K562 (cell line): Measurements from ENCODE around the gene FXYD4. TPM values are rescaled to one million over a fixed set of nuclear protein-coding genes. Genes with fewer than 3 reads are reported as not detected.

Source experiments
- ARID3B ChIP-seq: fragments of 250-450 bp; sonication (Bioruptor Pico); IDR thresholded peaks from 2 replicates; pipeline ENCODE4 v1.4.0; 2020; ENCODE audit warnings: borderline replicate concordance
- ELF1 ChIP-seq: fragments of 200-800 bp; sonication (Bioruptor generic); IDR thresholded peaks from 2 replicates; pipeline ENCODE4 v1.6.1; 2016; ENCODE audit warnings: missing genetic modification characterization, missing compliant biosample characterization
- HBP1 ChIP-seq: fragments of 450-650 bp; formaldehyde crosslinking; IDR thresholded peaks from 2 replicates; pipeline ENCODE4 v1.4.0; 2022; ENCODE audit warnings: missing genetic modification characterization
- HNRNPL ChIP-seq: fragments of 200-400 bp; formaldehyde crosslinking; IDR thresholded peaks from 2 replicates; pipeline ENCODE4 v1.6.1; 2017; ENCODE audit warnings: low read depth, mild to moderate bottlenecking, low read length
- KLF13 ChIP-seq: fragments of 450-650 bp; IDR thresholded peaks from 2 replicates; pipeline ENCODE4 v1.6.1; 2016; ENCODE audit warnings: missing genetic modification characterization, low read depth, mild to moderate bottlenecking, missing compliant biosample characterization, moderate library complexity, borderline replicate concordance
- NCOA6 ChIP-seq: fragments of 450-650 bp; IDR thresholded peaks from 2 replicates; pipeline ENCODE4 v1.6.1; 2017; ENCODE audit warnings: mild to moderate bottlenecking
- NFYB ChIP-seq: IDR thresholded peaks from 2 replicates; pipeline ENCODE4 v1.6.1; 2011; ENCODE audit warnings: mild to moderate bottlenecking, moderate library complexity; ENCODE audit not compliant: insufficient read length; ENCODE audit errors: extremely low read depth
- NR3C1 ChIP-seq: sonication (generic); formaldehyde crosslinking; IDR thresholded peaks from 2 replicates; pipeline ENCODE4 v1.8.1; 2022; ENCODE audit warnings: missing genetic modification reagents
- POLR2B ChIP-seq: fragments of 450-650 bp; IDR thresholded peaks from 2 replicates; pipeline ENCODE4 v1.6.1; 2018; ENCODE audit warnings: low read depth; ENCODE audit not compliant: partially characterized antibody
- SRSF9 ChIP-seq: fragments of 200-400 bp; formaldehyde crosslinking; IDR thresholded peaks from 2 replicates; pipeline ENCODE4 v1.6.1; 2017; ENCODE audit warnings: low read depth, low read length, borderline replicate concordance
- TBL1XR1 ChIP-seq, 2 experiments: IDR thresholded peaks; 2 replicates each; pipeline ENCODE4 v1.6.1; 2012; ENCODE audit warnings: improper control_type of control experiment in 2 of 2, low read length in 2 of 2, mild to moderate bottlenecking in 1 of 2
- TCF15 ChIP-seq: fragments of 250-450 bp; sonication (Bioruptor Pico); IDR thresholded peaks from 2 replicates; pipeline ENCODE4 v1.8.0; 2022; ENCODE audit warnings: moderate library complexity, mild to moderate bottlenecking, inconsistent platforms
- YBX1 ChIP-seq: fragments of 450-650 bp; IDR thresholded peaks from 2 replicates; pipeline ENCODE4 v1.7.1; 2016; ENCODE audit warnings: mild to moderate bottlenecking
- ZNF12 ChIP-seq: sonication (generic); formaldehyde crosslinking; IDR thresholded peaks from 2 replicates; pipeline ENCODE4 v1.4.0; 2020; ENCODE audit warnings: mild to moderate bottlenecking, missing genetic modification reagents
- ZNF217 ChIP-seq: sonication (generic); formaldehyde crosslinking; IDR thresholded peaks from 2 replicates; pipeline ENCODE4 v1.8.0; 2022; ENCODE audit warnings: mild to moderate bottlenecking, missing genetic modification reagents
- ZNF584 ChIP-seq: fragments of 200-800 bp; sonication (Bioruptor generic); IDR thresholded peaks from 2 replicates; pipeline ENCODE4 v1.6.1; 2016; ENCODE audit warnings: low read depth, mild to moderate bottlenecking, missing genetic modification characterization, missing compliant biosample characterization
- ZNF740 ChIP-seq, 3 experiments: fragments of 200-800 bp in 1 of 3; sonication (Bioruptor generic) in 1 of 3; sonication (generic) in 1 of 3; formaldehyde crosslinking in 1 of 3; IDR thresholded peaks; 2 replicates each; pipeline versions ENCODE4 v1.6.1 to v1.8.0; 2016 to 2022; ENCODE audit warnings: mild to moderate bottlenecking in 2 of 3, missing compliant biosample characterization in 2 of 3, missing genetic modification characterization in 2 of 3, missing genetic modification reagents in 1 of 3
- polyA plus RNA-seq, 8 experiments: library from polyadenylated mRNA; depleted of rRNA in 4 of 8; stranded (reverse) in 5 of 8; unstranded in 3 of 8; fragments of >200 nt; fragmentation: Nextera tagmentation in 2 of 8; fragmentation: Illumina TruSeq in 1 of 8; extraction: Ambion mirVana in 2 of 8; extraction: Trizol in 1 of 8; gene quantifications; 2 replicates each; pipeline versions ENCODE4 v1.2.1 to v1.2.3, GENCODE V29; 2011 to 2014; ENCODE audit warnings: inconsistent platforms in 1 of 8, missing spikeins in 1 of 8
- total RNA-seq, 7 experiments: library from RNA; depleted of rRNA in 6 of 7; stranded (reverse); fragments of >200 nt in 6 of 7; fragmentation: Illumina TruSeq in 2 of 7; extraction: Trizol in 2 of 7; gene quantifications; 2 replicates each; pipeline versions ENCODE4 v1.2.1 to v1.2.3, GENCODE V29; 2011 to 2021; ENCODE audit warnings: low replicate concordance in 1 of 7
- TF ChIP-seq, protein P1 (sequence below): fragments of 150-350 bp; conservative IDR thresholded peaks from 2 replicates; pipeline ENCODE4 v1.6.1; 2014; ENCODE audit warnings: low read length

FXYD4 gene
- total and polyA plus RNA-seq, 9 of the 15 experiments (the other 6 are each of a cell fraction or from before 2014, with no cell fraction given): not detected

- TF ChIP-seq NCOA6 (no peak), YBX1 (no peak), ARID3B (CRISPR knock-in tag) (no peak), SRSF9 (no peak), TBL1XR1 (IDR thresholded peaks at IDR 0.05; ENCODE audit: low read length in 2 of 2) (peak; percentile 69 to 80; a peak in 2 of 4 replicates), HBP1 (CRISPR knock-in tag) (no peak), NR3C1 (peak; percentile 35; the same call in 1 of the 2 replicates), ZNF12 (CRISPR knock-in tag) (no peak), NFYB (no peak), ELF1 (peak; percentile 74), HNRNPL (no peak; the same call in 1 of the 2 replicates), ZNF584 (no peak), POLR2B (peak; percentile 98), TCF15 (no peak), ZNF217 (CRISPR knock-in tag) (no peak), ZNF740 (CRISPR knock-in tag; IDR thresholded peaks at IDR 0.05) (no peak; the same call in 1 of the 2 replicates), ZNF740 (tag; IDR thresholded peaks at IDR 0.05) (no peak), KLF13 (tag) (peak; percentile 42; the same call in 1 of the 2 replicates)
- TF ChIP-seq, protein P1, sequence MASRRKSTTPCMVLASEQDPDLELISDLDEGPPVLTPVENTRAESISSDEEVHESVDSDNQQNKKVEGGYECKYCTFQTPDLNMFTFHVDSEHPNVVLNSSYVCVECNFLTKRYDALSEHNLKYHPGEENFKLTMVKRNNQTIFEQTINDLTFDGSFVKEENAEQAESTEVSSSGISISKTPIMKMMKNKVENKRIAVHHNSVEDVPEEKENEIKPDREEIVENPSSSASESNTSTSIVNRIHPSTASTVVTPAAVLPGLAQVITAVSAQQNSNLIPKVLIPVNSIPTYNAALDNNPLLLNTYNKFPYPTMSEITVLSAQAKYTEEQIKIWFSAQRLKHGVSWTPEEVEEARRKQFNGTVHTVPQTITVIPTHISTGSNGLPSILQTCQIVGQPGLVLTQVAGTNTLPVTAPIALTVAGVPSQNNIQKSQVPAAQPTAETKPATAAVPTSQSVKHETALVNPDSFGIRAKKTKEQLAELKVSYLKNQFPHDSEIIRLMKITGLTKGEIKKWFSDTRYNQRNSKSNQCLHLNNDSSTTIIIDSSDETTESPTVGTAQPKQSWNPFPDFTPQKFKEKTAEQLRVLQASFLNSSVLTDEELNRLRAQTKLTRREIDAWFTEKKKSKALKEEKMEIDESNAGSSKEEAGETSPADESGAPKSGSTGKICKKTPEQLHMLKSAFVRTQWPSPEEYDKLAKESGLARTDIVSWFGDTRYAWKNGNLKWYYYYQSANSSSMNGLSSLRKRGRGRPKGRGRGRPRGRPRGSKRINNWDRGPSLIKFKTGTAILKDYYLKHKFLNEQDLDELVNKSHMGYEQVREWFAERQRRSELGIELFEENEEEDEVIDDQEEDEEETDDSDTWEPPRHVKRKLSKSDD: no peak
Observed at GRCh38 chr10:43407576-43408330, 36.3 kb downstream of the FXYD4 start (continued).
